Retinal pigment epithelial cell (primary cell): ENCODE measurements around the gene CDKN1A.

Experiments
- DNase-seq: peaks from one replicate; pipeline ENCODE4 v3.0.0-alpha.2; 2010; ENCODE audit warnings: low read depth
- H3K4me3 ChIP-seq: 2 replicates; pipeline ENCODE4 v1.5.1; 2011; ENCODE audit warnings: mild to moderate bottlenecking, low read length, control low read depth, moderate library complexity
- CTCF ChIP-seq: conservative IDR thresholded peaks from 2 replicates; pipeline ENCODE4 v1.5.1; 2011; ENCODE audit warnings: low read depth, low read length, control low read depth, inconsistent platforms

The CDKN1A gene

GRCh38 chr6:36685166-36685924, 6.8 kb downstream of the CDKN1A start:
- H3K4me3 ChIP-seq, result no peak overlapping the region
- no peak for DNase-seq
- no peak for TF ChIP-seq CTCF

- no peak for DNase-seq
- no peak for TF ChIP-seq CTCF
- no peak overlapping the region for H3K4me3 ChIP-seq
Observed at GRCh38 chr6:36685926-36686667, 7.6 kb downstream of the CDKN1A start.

DNA sequence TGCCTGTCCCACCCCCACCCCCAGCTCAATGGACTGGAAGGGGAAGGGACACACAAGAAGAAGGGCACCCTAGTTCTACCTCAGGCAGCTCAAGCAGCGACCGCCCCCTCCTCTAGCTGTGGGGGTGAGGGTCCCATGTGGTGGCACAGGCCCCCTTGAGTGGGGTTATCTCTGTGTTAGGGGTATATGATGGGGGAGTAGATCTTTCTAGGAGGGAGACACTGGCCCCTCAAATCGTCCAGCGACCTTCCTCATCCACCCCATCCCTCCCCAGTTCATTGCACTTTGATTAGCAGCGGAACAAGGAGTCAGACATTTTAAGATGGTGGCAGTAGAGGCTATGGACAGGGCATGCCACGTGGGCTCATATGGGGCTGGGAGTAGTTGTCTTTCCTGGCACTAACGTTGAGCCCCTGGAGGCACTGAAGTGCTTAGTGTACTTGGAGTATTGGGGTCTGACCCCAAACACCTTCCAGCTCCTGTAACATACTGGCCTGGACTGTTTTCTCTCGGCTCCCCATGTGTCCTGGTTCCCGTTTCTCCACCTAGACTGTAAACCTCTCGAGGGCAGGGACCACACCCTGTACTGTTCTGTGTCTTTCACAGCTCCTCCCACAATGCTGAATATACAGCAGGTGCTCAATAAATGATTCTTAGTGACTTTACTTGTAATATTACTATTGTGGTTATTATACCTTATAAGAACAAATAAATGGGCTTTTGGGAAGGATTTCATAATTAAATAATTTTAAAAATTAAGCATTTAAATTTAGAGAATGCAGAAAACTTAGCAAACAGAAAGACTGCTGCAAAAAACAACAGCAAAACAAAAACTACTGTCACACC, 8.4 kb downstream of the CDKN1A start:
- DNase-seq, result no peak
- no peak overlapping the region for H3K4me3 ChIP-seq
- TF ChIP-seq CTCF, result no peak

- TF ChIP-seq CTCF, result no peak
- no peak for DNase-seq
- no peak overlapping the region for H3K4me3 ChIP-seq
Observed at GRCh38 chr6:36688063-36688738, 9.7 kb downstream of the CDKN1A start.

- H3K4me3 ChIP-seq, result no peak overlapping the region
- no peak for TF ChIP-seq CTCF
- DNase-seq, result no peak
Observed at GRCh38 chr6:36688739-36689075, 10.2 kb downstream of the CDKN1A start.

DNA sequence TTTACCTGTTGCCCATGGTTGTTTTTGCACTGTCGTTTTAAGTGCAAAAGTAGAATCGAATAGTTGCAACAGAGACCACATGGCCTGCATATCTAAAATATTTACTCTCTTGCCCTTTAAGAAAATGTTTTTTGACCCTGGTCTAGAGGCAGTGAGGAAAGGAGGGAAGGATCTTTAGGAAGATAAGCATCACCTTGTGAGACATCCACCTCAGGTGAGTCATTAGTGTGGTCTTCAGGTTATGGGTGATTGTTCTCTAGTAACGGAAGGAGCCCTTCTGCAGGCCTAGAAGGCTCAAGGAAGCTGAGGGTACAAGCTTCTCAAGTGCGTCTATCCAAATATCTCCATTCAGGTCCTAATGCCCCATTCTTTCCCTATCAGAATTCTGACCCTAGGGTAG, 12.5 kb downstream of the CDKN1A start:
- no peak overlapping the region for H3K4me3 ChIP-seq
- no peak for DNase-seq
- TF ChIP-seq CTCF, result no peak
